Stimulated activated CD4-positive, alpha-beta T cell treated with anti-CD3 and anti-CD28 coated beads, TNF-alpha, amount 100 ng/mL, for 1 hour (primary cell): ENCODE measurements around the gene RPL18.

Experiments
- DNase-seq, 3 donors: peaks; one replicate each; pipeline ENCODE4 v3.0.0-alpha.2; 2020; ENCODE audit warnings: low read depth in 3 of 3, low spot score in 1 of 3

Gene RPL18

GRCh38 chr19:48630296-48631063, 11.5 kb upstream of the RPL18 start:
- DNase-seq = no peak

- no peak for DNase-seq
Observed at GRCh38 chr19:48629599-48630295, 10.8 kb upstream of the RPL18 start.

GRCh38 chr19:48629297-48629598, 10.3 kb upstream of the RPL18 start:
- DNase-seq = no peak

GRCh38 chr19:48628486-48629296, 9.7 kb upstream of the RPL18 start:
- no peak for DNase-seq

GRCh38 chr19:48627865-48628314, 8.9 kb upstream of the RPL18 start:
- no peak for DNase-seq

GRCh38 chr19:48627201-48627864, 8.4 kb upstream of the RPL18 start:
- no peak for DNase-seq

GRCh38 chr19:48625891-48626327, 6.9 kb upstream of the RPL18 start:
- no peak for DNase-seq

GRCh38 chr19:48624791-48625723, 6.1 kb upstream of the RPL18 start:
- DNase-seq = no peak

- DNase-seq = peak; percentile 89 to 95 (median 90)
Observed at GRCh38 chr19:48624067-48624594, 5.2 kb upstream of the RPL18 start.

GRCh38 chr19:48623556-48624066, 4.6 kb upstream of the RPL18 start:
- no peak for DNase-seq

- no peak for DNase-seq
Observed at GRCh38 chr19:48619692-48620585, 961 bp upstream of the RPL18 start.

- DNase-seq = peak in 1 of 3 donors; percentile 44
Observed at GRCh38 chr19:48618278-48618915, 581 bp downstream of the RPL18 start.

GRCh38 chr19:48617146-48617937, 1.6 kb downstream of the RPL18 start:
- no peak for DNase-seq

GRCh38 chr19:48616491-48617056, 2.4 kb downstream of the RPL18 start:
- DNase-seq = no peak

GRCh38 chr19:48616041-48616436, 2.9 kb downstream of the RPL18 start:
- DNase-seq = no peak

- no peak for DNase-seq
Observed at GRCh38 chr19:48615231-48616040, 3.5 kb downstream of the RPL18 start.
